GM23248 (cell line): Measurements from ENCODE around the gene SMURF2.

Source experiments
- EZH2 ChIP-seq: fragments of 200-600 bp; sonication (generic); IDR thresholded peaks from 2 replicates; pipeline ENCODE4 v1.6.1; 2018; ENCODE audit warnings: antibody characterized with exemption, mild to moderate bottlenecking; ENCODE audit not compliant: insufficient read depth, poor library complexity, severe bottlenecking
- EZH2phosphoT487 ChIP-seq: fragments of 200-600 bp; sonication (generic); IDR thresholded peaks from 2 replicates; pipeline ENCODE4 v1.6.1; 2018; ENCODE audit warnings: antibody characterized with exemption, moderate library complexity, mild to moderate bottlenecking, low read depth; ENCODE audit not compliant: insufficient read depth

DNA sequence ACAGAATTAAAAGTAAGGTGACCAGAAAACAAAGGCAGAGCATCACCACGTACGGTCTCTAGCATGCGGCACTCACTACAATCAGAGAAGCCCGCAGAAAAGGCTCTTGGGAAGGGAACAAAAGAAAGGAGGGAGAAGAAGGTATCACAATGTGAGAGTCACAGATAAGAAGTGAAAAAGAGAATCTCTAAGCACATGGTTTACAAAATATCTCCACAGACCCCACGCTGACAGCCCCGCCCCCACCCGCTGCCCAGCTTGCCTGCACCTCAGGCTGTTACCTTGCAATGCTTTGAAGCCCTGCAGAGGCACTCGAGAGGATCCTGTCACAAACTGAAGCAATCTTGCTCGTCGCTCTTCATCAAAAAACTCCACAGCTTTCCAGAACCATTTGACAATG, 114.8 kb downstream of the SMURF2 start:
- TF ChIP-seq EZH2 (no peak), EZH2phosphoT487 (no peak)
